Endothelial cell of umbilical vein (primary cell): ENCODE measurements around the gene STKLD1.

Experiments used
- CTCF ChIP-seq, 2 donors: IDR thresholded peaks; 1 replicate in 1 of 2; 2 replicates in 1 of 2; pipeline ENCODE4 v1.5.1; 2011; ENCODE audit warnings: low read length in 2 of 2, mild to moderate bottlenecking in 2 of 2, moderate library complexity in 2 of 2, control low read depth in 1 of 2, inconsistent platforms in 1 of 2, low read depth in 1 of 2; ENCODE audit not compliant: insufficient read depth in 1 of 2; ENCODE audit errors: extremely low read depth in 1 of 2
- EZH2 ChIP-seq: IDR thresholded peaks from 2 replicates; pipeline ENCODE4 v1.6.1; 2012; ENCODE audit warnings: borderline replicate concordance, low read depth, mild to moderate bottlenecking, moderate library complexity, low read length, inconsistent platforms; ENCODE audit not compliant: severe bottlenecking

- TF ChIP-seq CTCF (IDR thresholded peaks at IDR 0.05; ENCODE audit: extremely low read depth in 1 of 2, insufficient read depth in 1 of 2, low read depth in 1 of 2, low read length in 2 of 2) = no peak
- no peak for TF ChIP-seq EZH2
These were observed 8.7 kb downstream of the STKLD1 start for GRCh38 chr9:133384736-133385321.
